HCT116 (cell line): ENCODE data around the gene FRMD3. TPM values are rescaled to one million over a fixed set of nuclear protein-coding genes. Genes with fewer than 3 reads are reported as not detected.

ENCODE experiments used
- ATAC-seq: fragments of 200-7000 bp; cut with Tn5 transposase; 2 replicates; pipeline ENCODE4 v1.9.1; 2020; ENCODE audit warnings: mild to moderate bottlenecking, moderate library complexity
- BruUV-seq: library from RNA; stranded (reverse); fragments of 400-500 nt; replicated peaks from 2 replicates; lab custom pipeline; 2021; lab: Mats Ljungman, UMichigan
- CTCF ChIA-PET: fragments of 300-600 bp; sonication (Branson Sonifier 250); formaldehyde crosslinking; loops from one replicate; lab custom pipeline; 2021; ENCODE audit warnings: antibody characterized with exemption; lab: Charles Lee
- POLR2A ChIA-PET: fragments of 300-600, 350-600 bp; sonication (Branson Sonifier 250); formaldehyde crosslinking; loops from one replicate; lab custom pipeline; 2021; ENCODE audit warnings: antibody characterized with exemption; lab: Charles Lee
- RAD21 ChIA-PET, 2 experiments: fragments of 300-600 bp; sonication (Branson Sonifier 250); formaldehyde crosslinking; loops; one replicate each; lab custom pipeline; 2023; ENCODE audit warnings: low total read pairs in 2 of 2; ENCODE audit not compliant: uncharacterized antibody in 2 of 2, unreplicated experiment in 2 of 2, low non-redundant PET in 1 of 2; lab: Charles Lee
- DNase-seq: peaks from one replicate; pipeline ENCODE4 v3.0.0-alpha.2; 2010; ENCODE audit warnings: low read depth, low spot score
- H2AFZ ChIP-seq: fragments of 200-600 bp; shearing (Covaris generic), sonication (generic); 2 replicates; pipeline ENCODE4 v1.6.1; 2017; ENCODE audit warnings: low read depth, mixed run types, mixed read lengths, antibody characterized with exemption, low read length; ENCODE audit not compliant: poor library complexity, severe bottlenecking
- H3K27ac ChIP-seq: 2 replicates; pipeline ENCODE4 v1.5.1; 2012; ENCODE audit warnings: low read depth, low read length
- H3K27me3 ChIP-seq: fragments of 200-600 bp; sonication (generic); 2 replicates; pipeline ENCODE4 v1.6.1; 2016; ENCODE audit warnings: mixed run types, low read length, mixed read lengths; ENCODE audit not compliant: insufficient read depth
- H3K36me3 ChIP-seq, 2 experiments: fragments of 200-500 bp in 1 of 2; fragments of 200-600 bp in 1 of 2; sonication (Bioruptor generic) in 1 of 2; sonication (generic) in 1 of 2; 2 replicates each; pipeline versions ENCODE4 v1.5.1 to v1.6.1; 2014 to 2016; ENCODE audit warnings: low read length in 2 of 2, inconsistent platforms in 1 of 2, mixed read lengths in 1 of 2, mixed run types in 1 of 2; ENCODE audit not compliant: insufficient read depth in 2 of 2, control insufficient read depth in 1 of 2
- H3K4me1 ChIP-seq, 2 experiments: fragments of 200-600 bp in 1 of 2; sonication (generic) in 1 of 2; 2 replicates each; pipeline versions ENCODE4 v1.5.1 to v1.6.1; 2012 to 2017; ENCODE audit warnings: low read length in 2 of 2, inconsistent platforms in 1 of 2, mild to moderate bottlenecking in 1 of 2, mixed read lengths in 1 of 2, mixed run types in 1 of 2, moderate library complexity in 1 of 2; ENCODE audit not compliant: insufficient read depth in 2 of 2, control insufficient read depth in 1 of 2
- H3K4me2 ChIP-seq: fragments of 200-600 bp; sonication (generic); 2 replicates; pipeline ENCODE4 v1.6.1; 2017; ENCODE audit warnings: mixed run types, low read length, mixed read lengths
- H3K4me3 ChIP-seq, 2 experiments: fragments of 200-600 bp in 1 of 2; sonication (generic) in 1 of 2; replicated peaks in 1 of 2; 2 replicates each; pipeline ENCODE4 v1.5.1; 2011 to 2016; ENCODE audit warnings: low read length in 2 of 2, control low read depth in 1 of 2, low read depth in 1 of 2, mild to moderate bottlenecking in 1 of 2, mixed read lengths in 1 of 2, mixed run types in 1 of 2
- H3K79me2 ChIP-seq: fragments of 200-600 bp; sonication (generic); 2 replicates; pipeline ENCODE4 v1.6.1; 2017; ENCODE audit warnings: mild to moderate bottlenecking, mixed run types, low read length, moderate library complexity, mixed read lengths; ENCODE audit not compliant: insufficient read depth
- H3K9ac ChIP-seq: fragments of 200-600 bp; sonication (generic); 2 replicates; pipeline ENCODE4 v1.6.1; 2016; ENCODE audit warnings: low read length, mixed read lengths
- H3K9me2 ChIP-seq: fragments of 200-600 bp; sonication (generic), shearing (Covaris generic); 2 replicates; pipeline ENCODE4 v1.6.1; 2017; ENCODE audit warnings: mixed run types, mild to moderate bottlenecking, moderate library complexity; ENCODE audit not compliant: insufficient read depth
- H3K9me3 ChIP-seq, 2 experiments: fragments of 200-500 bp in 1 of 2; fragments of 200-600 bp in 1 of 2; sonication (Bioruptor generic) in 1 of 2; sonication (generic) in 1 of 2; 2 replicates each; pipeline ENCODE4 v1.6.1; 2014 to 2017; ENCODE audit warnings: low read length in 2 of 2, mixed read lengths in 2 of 2, inconsistent platforms in 1 of 2, low read depth in 1 of 2, mild to moderate bottlenecking in 1 of 2, mixed run types in 1 of 2, moderate library complexity in 1 of 2; ENCODE audit not compliant: control insufficient read depth in 1 of 2, insufficient read depth in 1 of 2
- H4K20me1 ChIP-seq: fragments of 200-600 bp; sonication (generic), shearing (Covaris generic); 2 replicates; pipeline ENCODE4 v1.6.1; 2017; ENCODE audit warnings: mixed run types, mild to moderate bottlenecking, moderate library complexity; ENCODE audit not compliant: insufficient read depth
- CTCF ChIP-seq, 3 experiments: fragments of 200-600 bp in 1 of 3; sonication (generic) in 1 of 3; IDR thresholded peaks in 2 of 3; conservative IDR thresholded peaks in 1 of 3; 2 replicates each; pipeline ENCODE4 v1.5.1; 2012 to 2017; ENCODE audit warnings: low read depth in 2 of 3, low read length in 2 of 3, antibody characterized with exemption in 1 of 3, borderline replicate concordance in 1 of 3, control low read depth in 1 of 3, mild to moderate bottlenecking in 1 of 3, mixed read lengths in 1 of 3, mixed run types in 1 of 3, moderate library complexity in 1 of 3; ENCODE audit not compliant: insufficient read depth in 1 of 3
- ELF1 ChIP-seq: IDR thresholded peaks from 2 replicates; pipeline ENCODE4 v1.6.1; 2012; ENCODE audit warnings: low read depth, borderline replicate concordance
- EZH2phosphoT487 ChIP-seq: fragments of 200-600 bp; IDR thresholded peaks from 2 replicates; pipeline ENCODE4 v1.6.1; 2018; ENCODE audit warnings: antibody characterized with exemption, borderline replicate concordance
- JUND ChIP-seq: IDR thresholded peaks from 2 replicates; pipeline ENCODE4 v1.6.1; 2012
- MAX ChIP-seq: IDR thresholded peaks from 2 replicates; pipeline ENCODE4 v1.6.1; 2012
- POLR2AphosphoS5 ChIP-seq: IDR thresholded peaks from 2 replicates; pipeline ENCODE4 v1.6.1; 2011; ENCODE audit warnings: mild to moderate bottlenecking, low read depth, low read length, moderate library complexity
- REST ChIP-seq: IDR thresholded peaks from 2 replicates; pipeline ENCODE4 v1.6.1; 2012; ENCODE audit warnings: low read depth
- TCF7L2 ChIP-seq: IDR thresholded peaks from 2 replicates; pipeline ENCODE4 v1.7.0; 2011; ENCODE audit warnings: borderline replicate concordance, inconsistent platforms; ENCODE audit not compliant: insufficient read depth, insufficient read length; ENCODE audit errors: extremely low read depth
- YY1 ChIP-seq: IDR thresholded peaks from 2 replicates; pipeline ENCODE4 v1.6.1; 2011; ENCODE audit warnings: low read length, low read depth, moderate library complexity, mild to moderate bottlenecking; ENCODE audit not compliant: insufficient replicate concordance; ENCODE audit errors: extremely low read depth
- ZBTB33 ChIP-seq: IDR thresholded peaks from 2 replicates; pipeline ENCODE4 v1.6.1; 2011; ENCODE audit warnings: mild to moderate bottlenecking, low read length, moderate library complexity; ENCODE audit not compliant: insufficient replicate concordance; ENCODE audit errors: extremely low read depth
- ZFX ChIP-seq: fragments of 450-650 bp; IDR thresholded peaks from 2 replicates; pipeline ENCODE4 v1.6.1; 2017
- intact Hi-C: fragments of 100-400 bp; cut with micrococcal nuclease; formaldehyde crosslinking; loops from 2 replicates; pipeline ENCODE4 v1.10.0; 2022
- total RNA-seq: library from RNA; stranded (reverse); gene quantifications from one replicate; pipeline ENCODE4 v1.2.1, GENCODE V29; 2021; ENCODE audit not compliant: unreplicated experiment

FRMD3 gene
- total RNA-seq, 1 experiment from 2014 or later, result 0.89 TPM

GRCh38 chr9:83392228-83392627 is 146.0 kb downstream of the FRMD3 start (continued):
- TF ChIP-seq CTCF (IDR thresholded peaks at IDR 0.05 in 2 of 3, conservative IDR thresholded peaks at IDR 0.05 in 1 of 3; ENCODE audit: borderline replicate concordance in 1 of 3, insufficient read depth in 1 of 3, low read depth in 2 of 3, low read length in 2 of 3) (no peak), EZH2phosphoT487 (no peak), TCF7L2 (no peak), POLR2AphosphoS5 (no peak), MAX (no peak), YY1 (no peak), ELF1 (no peak), JUND (no peak)

GRCh38 chr9:83388346-83388745 is 149.9 kb downstream of the FRMD3 start:
- Histone ChIP-seq H3K27me3 (no peaks in the 10 kb centered on the region), H3K79me2 (no peaks in the 10 kb centered on the region), H3K4me1 (no peaks in the 10 kb centered on the region), H3K9me3 (no peaks in the 10 kb centered on the region), H4K20me1 (no peaks in the 10 kb centered on the region), H3K36me3 (no peaks in the 10 kb centered on the region), H3K4me3 (no peak overlapping the region), H3K4me2 (no peak overlapping the region), H3K9ac (no peak overlapping the region), H3K27ac (no peak overlapping the region), H3K9me2 (no peaks in the 10 kb centered on the region), H2AFZ (no peak overlapping the region)
- TF ChIP-seq JUND (no peak), ZBTB33 (no peak), REST (no peak), ZFX (no peak)
- intact Hi-C loops, result no loop called here
- CTCF ChIA-PET, result no interaction called here
- DNase-seq (no peak), ATAC-seq (no peak)
- RAD21 ChIA-PET, result no interaction called here
- POLR2A ChIA-PET, result no interaction called here
- BruUV-seq, result no TSS peak
